Loucy (cell line): ENCODE data around the gene PMP22.
A peak's percentile ranks its signal among the peaks of the same experiment; 100 is the strongest.

Experiments
- H2AFZ ChIP-seq: fragments of 200-600 bp; sonication (generic); 2 replicates; pipeline ENCODE4 v1.6.0; 2016; ENCODE audit warnings: antibody characterized with exemption, mild to moderate bottlenecking, low read length, moderate library complexity
- H3F3A ChIP-seq: fragments of 200-600 bp; 2 replicates; pipeline ENCODE4 v1.6.0; 2016; ENCODE audit warnings: antibody characterized with exemption, low read depth, mild to moderate bottlenecking
- H3K27me3 ChIP-seq: fragments of 200-600 bp; sonication (generic); 2 replicates; pipeline ENCODE4 v1.6.1; 2014; ENCODE audit warnings: low read length, mild to moderate bottlenecking; ENCODE audit not compliant: insufficient read depth, poor library complexity, severe bottlenecking
- H3K36me3 ChIP-seq: fragments of 200-600 bp; sonication (generic); 2 replicates; pipeline ENCODE4 v1.6.1; 2016; ENCODE audit warnings: low read length; ENCODE audit not compliant: insufficient read depth
- H3K4me1 ChIP-seq: fragments of 200-600 bp; sonication (generic); 2 replicates; pipeline ENCODE4 v1.5.1; 2014; ENCODE audit warnings: low read length, mild to moderate bottlenecking; ENCODE audit not compliant: insufficient read depth, poor library complexity, severe bottlenecking
- H3K4me2 ChIP-seq: fragments of 200-600 bp; sonication (generic); 2 replicates; pipeline ENCODE4 v1.6.0; 2014; ENCODE audit warnings: antibody characterized with exemption, low read length, low read depth, mild to moderate bottlenecking; ENCODE audit not compliant: poor library complexity, severe bottlenecking
- H3K4me3 ChIP-seq: fragments of 200-600 bp; sonication (generic); 2 replicates; pipeline ENCODE4 v1.5.1; 2014; ENCODE audit warnings: low read length, mild to moderate bottlenecking, mixed read lengths; ENCODE audit not compliant: poor library complexity, severe bottlenecking
- H3K79me2 ChIP-seq: fragments of 200-600 bp; sonication (generic); 2 replicates; pipeline ENCODE4 v1.6.1; 2014; ENCODE audit warnings: low read length; ENCODE audit not compliant: insufficient read depth
- H3K9ac ChIP-seq: fragments of 200-600 bp; sonication (generic); 2 replicates; pipeline ENCODE4 v1.6.0; 2014; ENCODE audit warnings: mild to moderate bottlenecking, low read depth, low read length, moderate library complexity; ENCODE audit not compliant: poor library complexity, severe bottlenecking
- H3K9me2 ChIP-seq: fragments of 200-600 bp; sonication (generic); replicated peaks from 2 replicates; pipeline ENCODE4 v1.6.1; 2016; ENCODE audit warnings: low read depth, low read length, mixed read lengths
- H3K9me3 ChIP-seq: fragments of 200-600 bp; sonication (generic); 2 replicates; pipeline ENCODE4 v1.6.1; 2014; ENCODE audit warnings: mild to moderate bottlenecking, antibody characterized with exemption, low read length, low read depth; ENCODE audit not compliant: insufficient read depth
- H4K20me1 ChIP-seq: fragments of 200-600 bp; sonication (generic); 2 replicates; pipeline ENCODE4 v1.6.0; 2014; ENCODE audit warnings: antibody characterized with exemption, low read length, mild to moderate bottlenecking; ENCODE audit not compliant: insufficient read depth, poor library complexity, severe bottlenecking
- EZH2phosphoT487 ChIP-seq: fragments of 200-600 bp; IDR thresholded peaks from 2 replicates; pipeline ENCODE4 v1.6.1; 2018; ENCODE audit warnings: antibody characterized with exemption, mild to moderate bottlenecking, moderate library complexity, borderline replicate concordance
- TF ChIP-seq, protein P1 (sequence below): fragments of 200-600 bp; sonication (generic); conservative IDR thresholded peaks from 2 replicates; pipeline ENCODE4 v1.5.1; 2014; ENCODE audit warnings: mild to moderate bottlenecking, antibody characterized with exemption, low read length

PMP22 gene

DNA sequence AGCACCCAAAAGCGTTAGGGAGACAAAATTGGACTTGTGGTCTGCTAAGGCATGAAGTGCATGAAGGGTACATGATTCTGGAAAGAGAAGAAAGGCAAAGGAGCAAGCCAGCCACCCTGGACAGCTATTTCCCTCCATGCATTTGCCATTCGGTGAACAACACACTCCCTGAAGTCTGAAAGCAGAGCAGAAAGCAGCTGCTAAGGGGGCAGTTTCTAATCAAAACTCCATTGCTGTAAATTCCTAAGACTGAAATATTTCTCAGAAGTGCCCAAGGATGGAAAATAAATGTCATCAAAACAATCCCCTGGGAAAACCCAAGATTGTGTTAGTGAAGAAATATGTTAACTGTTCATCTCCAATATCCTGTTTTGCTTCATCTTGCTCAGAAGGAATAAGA is 44.3 kb downstream of the PMP22 start:
- no peaks in the 10 kb centered on the region for H3K27me3 ChIP-seq
- no peak for TF ChIP-seq EZH2phosphoT487
- TF ChIP-seq, protein P1, sequence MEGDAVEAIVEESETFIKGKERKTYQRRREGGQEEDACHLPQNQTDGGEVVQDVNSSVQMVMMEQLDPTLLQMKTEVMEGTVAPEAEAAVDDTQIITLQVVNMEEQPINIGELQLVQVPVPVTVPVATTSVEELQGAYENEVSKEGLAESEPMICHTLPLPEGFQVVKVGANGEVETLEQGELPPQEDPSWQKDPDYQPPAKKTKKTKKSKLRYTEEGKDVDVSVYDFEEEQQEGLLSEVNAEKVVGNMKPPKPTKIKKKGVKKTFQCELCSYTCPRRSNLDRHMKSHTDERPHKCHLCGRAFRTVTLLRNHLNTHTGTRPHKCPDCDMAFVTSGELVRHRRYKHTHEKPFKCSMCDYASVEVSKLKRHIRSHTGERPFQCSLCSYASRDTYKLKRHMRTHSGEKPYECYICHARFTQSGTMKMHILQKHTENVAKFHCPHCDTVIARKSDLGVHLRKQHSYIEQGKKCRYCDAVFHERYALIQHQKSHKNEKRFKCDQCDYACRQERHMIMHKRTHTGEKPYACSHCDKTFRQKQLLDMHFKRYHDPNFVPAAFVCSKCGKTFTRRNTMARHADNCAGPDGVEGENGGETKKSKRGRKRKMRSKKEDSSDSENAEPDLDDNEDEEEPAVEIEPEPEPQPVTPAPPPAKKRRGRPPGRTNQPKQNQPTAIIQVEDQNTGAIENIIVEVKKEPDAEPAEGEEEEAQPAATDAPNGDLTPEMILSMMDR, result no peak
- no peaks in the 10 kb centered on the region for H3K36me3 ChIP-seq
- H3K79me2 ChIP-seq, result no peaks in the 10 kb centered on the region
- H3K9ac ChIP-seq, result no peak overlapping the region
- no peaks in the 10 kb centered on the region for H3K9me3 ChIP-seq
- H2AFZ ChIP-seq, result no peak overlapping the region
- H3K9me2 ChIP-seq, result no peaks in the 10 kb centered on the region
- H3F3A ChIP-seq, result no peaks in the 10 kb centered on the region
- H3K4me3 ChIP-seq, result no peak overlapping the region
- no peaks in the 10 kb centered on the region for H3K4me1 ChIP-seq
- no peak overlapping the region for H3K4me2 ChIP-seq
- no peaks in the 10 kb centered on the region for H4K20me1 ChIP-seq

DNA sequence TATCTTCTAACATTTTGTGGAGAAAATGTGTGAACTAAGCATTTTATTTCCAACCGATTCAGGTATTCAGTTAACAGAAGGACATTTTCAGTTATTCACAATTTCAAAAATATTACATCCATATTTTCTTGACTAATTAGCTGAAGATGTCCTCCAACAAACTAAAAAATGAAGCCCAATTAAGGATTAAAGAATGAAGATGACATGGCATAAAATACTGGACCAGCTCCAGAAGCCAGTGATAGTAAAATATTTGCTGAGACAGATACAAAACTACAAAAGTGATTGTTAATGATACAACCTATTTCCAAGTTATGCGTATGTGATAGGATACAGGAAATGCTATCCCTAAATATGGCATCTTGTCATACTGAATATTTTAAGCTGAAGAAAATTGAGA is 48.6 kb downstream of the PMP22 start:
- Histone ChIP-seq H3K9me3 (no peaks in the 10 kb centered on the region), H3K27me3 (no peaks in the 10 kb centered on the region), H3K4me2 (no peak overlapping the region), H3K9me2 (no peaks in the 10 kb centered on the region), H3F3A (no peaks in the 10 kb centered on the region), H3K9ac (no peak overlapping the region), H3K79me2 (no peaks in the 10 kb centered on the region), H2AFZ (no peak overlapping the region), H3K4me3 (no peak overlapping the region), H4K20me1 (no peaks in the 10 kb centered on the region), H3K4me1 (no peaks in the 10 kb centered on the region), H3K36me3 (no peaks in the 10 kb centered on the region)
- TF ChIP-seq EZH2phosphoT487, result no peak
- TF ChIP-seq, protein P1, result no peak

DNA sequence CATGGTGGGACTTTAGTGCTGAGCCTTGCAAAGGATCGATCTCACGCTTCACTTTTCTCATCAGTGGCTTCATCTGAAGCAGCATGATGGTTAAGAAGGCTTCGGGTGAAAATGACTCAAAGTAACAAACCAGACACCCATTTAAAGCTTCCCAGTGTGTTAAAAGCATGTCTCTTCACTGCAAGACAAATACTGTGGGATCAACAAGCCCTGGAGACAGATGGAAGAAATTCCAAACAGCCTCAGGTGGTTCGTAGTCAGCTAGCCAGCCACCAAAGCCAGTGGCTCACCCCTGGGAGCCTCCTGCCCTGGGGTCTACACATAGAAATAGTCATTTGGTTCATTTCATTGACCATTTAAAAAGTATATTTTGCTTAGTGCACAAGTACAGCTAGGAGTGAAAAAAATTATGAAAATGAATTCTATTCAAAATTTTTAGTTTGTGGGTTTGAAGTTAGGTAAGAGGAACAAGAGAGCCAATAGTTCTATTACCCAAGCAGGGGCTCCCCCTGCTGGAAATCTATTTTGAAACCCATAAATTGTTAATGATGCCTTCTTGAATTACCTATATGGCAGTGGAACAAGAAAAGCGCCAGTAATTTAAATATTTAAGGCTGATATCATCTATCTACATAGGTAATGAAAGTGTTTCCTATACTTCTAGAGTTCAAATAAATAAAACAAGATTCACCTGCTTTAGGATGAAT is 51.6 kb downstream of the PMP22 start:
- Histone ChIP-seq H3K4me2 (no peak overlapping the region), H4K20me1 (no peaks in the 10 kb centered on the region), H3K36me3 (no peaks in the 10 kb centered on the region), H2AFZ (no peak overlapping the region), H3K9ac (no peak overlapping the region), H3K4me3 (no peak overlapping the region), H3K9me3 (no peaks in the 10 kb centered on the region), H3K27me3 (no peaks in the 10 kb centered on the region), H3K4me1 (no peaks in the 10 kb centered on the region), H3K79me2 (no peaks in the 10 kb centered on the region), H3F3A (no peaks in the 10 kb centered on the region), H3K9me2 (no peaks in the 10 kb centered on the region)
- TF ChIP-seq, protein P1, result peak; percentile 57
- no peak for TF ChIP-seq EZH2phosphoT487
